Measurements from ENCODE around the gene PLEKHG2.

DNA sequence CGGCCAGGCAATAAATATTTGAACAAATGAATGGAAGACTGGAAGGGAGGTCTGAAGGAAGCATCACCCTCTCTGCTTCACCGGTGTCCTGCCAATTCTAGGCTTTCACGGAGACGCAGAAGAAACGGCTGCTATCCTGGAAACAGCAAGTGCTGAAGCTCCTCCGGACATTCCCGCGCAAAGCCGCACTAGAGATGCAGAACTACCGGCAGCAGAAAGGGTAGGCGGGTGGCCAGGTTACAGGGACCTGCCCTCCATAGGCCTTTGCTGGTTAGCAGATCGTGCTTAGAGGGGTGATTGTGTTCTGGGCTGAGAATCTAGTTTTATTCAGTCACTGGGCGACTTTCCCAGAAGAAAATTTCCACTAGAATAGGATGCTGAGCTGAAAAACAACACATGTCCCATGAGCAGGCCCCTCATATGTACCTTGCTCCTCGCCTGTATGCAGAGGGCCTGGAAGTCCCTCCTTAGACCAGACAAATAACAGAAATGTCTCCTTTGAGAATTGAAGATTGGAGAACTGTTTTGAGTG, 32.5 kb upstream of the PLEKHG2 start:
- no peak for TF ChIP-seq EZH2phosphoT487 (IDR thresholded peaks at IDR 0.05; ENCODE audit: low read depth, severe bottlenecking, unreplicated experiment)
- TF ChIP-seq, protein P1, sequence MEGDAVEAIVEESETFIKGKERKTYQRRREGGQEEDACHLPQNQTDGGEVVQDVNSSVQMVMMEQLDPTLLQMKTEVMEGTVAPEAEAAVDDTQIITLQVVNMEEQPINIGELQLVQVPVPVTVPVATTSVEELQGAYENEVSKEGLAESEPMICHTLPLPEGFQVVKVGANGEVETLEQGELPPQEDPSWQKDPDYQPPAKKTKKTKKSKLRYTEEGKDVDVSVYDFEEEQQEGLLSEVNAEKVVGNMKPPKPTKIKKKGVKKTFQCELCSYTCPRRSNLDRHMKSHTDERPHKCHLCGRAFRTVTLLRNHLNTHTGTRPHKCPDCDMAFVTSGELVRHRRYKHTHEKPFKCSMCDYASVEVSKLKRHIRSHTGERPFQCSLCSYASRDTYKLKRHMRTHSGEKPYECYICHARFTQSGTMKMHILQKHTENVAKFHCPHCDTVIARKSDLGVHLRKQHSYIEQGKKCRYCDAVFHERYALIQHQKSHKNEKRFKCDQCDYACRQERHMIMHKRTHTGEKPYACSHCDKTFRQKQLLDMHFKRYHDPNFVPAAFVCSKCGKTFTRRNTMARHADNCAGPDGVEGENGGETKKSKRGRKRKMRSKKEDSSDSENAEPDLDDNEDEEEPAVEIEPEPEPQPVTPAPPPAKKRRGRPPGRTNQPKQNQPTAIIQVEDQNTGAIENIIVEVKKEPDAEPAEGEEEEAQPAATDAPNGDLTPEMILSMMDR (IDR thresholded peaks at IDR 0.05; ENCODE audit: poor library complexity), result no peak
